Vagina (tissue), 2 donors: Measurements from ENCODE around the gene MAP3K3.

Experiments
- CTCF ChIP-seq, 3 experiments: fragments of 450-650 bp in 2 of 3; fragments of 200-600 bp in 1 of 3; sonication (generic) in 1 of 3; IDR thresholded peaks; one replicate each; pipeline ENCODE4 v1.5.1; 2017 to 2019; ENCODE audit warnings: antibody characterized with exemption in 3 of 3, mild to moderate bottlenecking in 2 of 3, moderate library complexity in 2 of 3
- POLR2AphosphoS5 ChIP-seq, 2 donors: sonication (generic); formaldehyde crosslinking; IDR thresholded peaks; one replicate each; pipeline ENCODE4 v1.9.0; 2017; ENCODE audit warnings: antibody characterized with exemption in 2 of 2, mild to moderate bottlenecking in 2 of 2, low read depth in 1 of 2; ENCODE audit not compliant: insufficient read depth in 1 of 2

DNA sequence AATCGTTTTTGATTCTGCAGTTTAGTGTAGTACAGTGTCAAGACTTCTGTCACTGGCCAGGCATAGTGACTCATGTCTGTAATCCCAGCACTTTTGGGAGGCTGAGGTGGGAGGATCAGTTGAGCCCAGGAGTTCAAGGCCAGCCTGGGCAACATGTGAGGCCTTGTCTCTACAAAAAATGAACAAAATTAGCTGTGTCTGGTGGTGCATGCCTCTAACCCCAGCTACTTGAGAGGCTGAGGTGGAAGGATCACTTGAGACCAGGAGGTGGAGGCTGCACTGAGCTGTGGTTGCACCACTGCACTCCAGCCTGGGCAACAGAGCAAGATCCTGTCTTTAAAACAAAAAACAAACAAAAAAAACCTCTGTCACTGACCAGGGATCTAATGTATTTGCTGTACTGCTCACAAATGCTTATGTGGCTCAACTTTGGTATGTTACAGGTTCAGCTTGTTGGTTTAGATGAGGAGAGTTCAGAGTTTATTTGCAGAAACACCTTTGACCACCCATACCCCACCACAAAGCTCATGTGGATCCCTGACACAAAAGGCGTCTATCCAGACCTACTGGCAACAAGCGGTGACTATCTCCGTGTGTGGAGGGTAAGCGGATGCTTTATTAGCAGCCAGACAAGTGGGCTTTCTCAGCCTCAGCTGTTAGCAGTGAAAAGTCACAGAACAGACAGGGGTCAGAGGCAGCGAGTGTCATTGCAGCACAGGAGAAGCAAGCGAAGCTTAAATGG, 44.0 kb upstream of the MAP3K3 start:
- TF ChIP-seq CTCF (IDR thresholded peaks at IDR 0.05) (no peak), POLR2AphosphoS5 (IDR thresholded peaks at IDR 0.05; ENCODE audit: insufficient read depth in 1 of 2, low read depth in 1 of 2) (no peak)
